Upper lobe of left lung (tissue), 6 donors: ENCODE results near the gene SPRING1. TPM values are rescaled to one million over a fixed set of nuclear protein-coding genes. Genes with fewer than 3 reads are reported as not detected.
"Not testable (repeated sequence)": the region's sequence is repeated elsewhere in the genome, so short reads cannot be mapped to it uniquely, and the experiment has no call there.

Experiments used
- ATAC-seq, 2 donors: fragments of 200-7000 bp; cut with Tn5 transposase; one replicate each; pipeline ENCODE4 v1.9.1; 2022; ENCODE audit warnings: mild to moderate bottlenecking in 2 of 2, moderate library complexity in 2 of 2; ENCODE audit not compliant: low FRiP score in 2 of 2
- DNase-seq, 2 donors: peaks; one replicate each; pipeline ENCODE4 v3.0.0-alpha.2; 2019 to 2020
- H3K27ac ChIP-seq, 4 donors: fragments of 200-600 bp; sonication (generic); one replicate each; pipeline ENCODE4 v1.5.1; 2016 to 2019
- H3K27me3 ChIP-seq, 4 donors: fragments of 200-600 bp; sonication (generic); one replicate each; pipeline ENCODE4 v1.5.1; 2017 to 2019
- H3K36me3 ChIP-seq, 4 donors: fragments of 200-600 bp; sonication (generic); one replicate each; pipeline ENCODE4 v1.5.1; 2016 to 2019
- H3K4me1 ChIP-seq, 4 donors: fragments of 200-600 bp; sonication (generic); one replicate each; pipeline ENCODE4 v1.5.1; 2018 to 2019
- H3K4me3 ChIP-seq, 4 donors: fragments of 200-600 bp; sonication (generic); one replicate each; pipeline ENCODE4 v1.5.1; 2017 to 2019; ENCODE audit warnings: mild to moderate bottlenecking in 2 of 4, moderate library complexity in 1 of 4
- H3K9me3 ChIP-seq, 4 donors: fragments of 200-600 bp; sonication (generic); one replicate each; pipeline ENCODE4 v1.5.1; 2018 to 2019
- EP300 ChIP-seq, 4 donors: sonication (generic); formaldehyde crosslinking; IDR thresholded peaks; one replicate each; pipeline ENCODE4 v1.5.1; 2017; ENCODE audit warnings: antibody characterized with exemption in 4 of 4, control low read depth in 2 of 4
- POLR2A ChIP-seq, 4 donors: fragments of 450-650 bp; IDR thresholded peaks; one replicate each; pipeline ENCODE4 v1.5.1; 2016 to 2017; ENCODE audit warnings: antibody characterized with exemption in 4 of 4, mild to moderate bottlenecking in 2 of 4
- POLR2AphosphoS5 ChIP-seq, 2 donors: sonication (generic); formaldehyde crosslinking; IDR thresholded peaks; one replicate each; pipeline ENCODE4 v1.5.1; 2017; ENCODE audit warnings: antibody characterized with exemption in 2 of 2
- WGBS, 2 donors: methylation state at CpG; one replicate each; pipeline ENCODE4 v1.1.5; 2017 to 2018; 5-methylcytosine and 5-hydroxymethylcytosine counted together
- total RNA-seq, 6 donors: library from RNA; depleted of rRNA in 4 of 6; stranded (reverse); fragments of >200 nt in 4 of 6; gene quantifications; one replicate each; pipeline versions ENCODE4 v1.1.0 to v1.2.1, GENCODE V29; 2016 to 2021
- TF ChIP-seq, protein P1 (sequence below), 6 experiments: fragments of 450-650 bp in 4 of 6; fragments of 200-600 bp in 2 of 6; sonication (generic) in 2 of 6; IDR thresholded peaks; one replicate each; pipeline ENCODE4 v1.5.1; 2016 to 2019; ENCODE audit warnings: antibody characterized with exemption in 6 of 6
- donor health status: DM: no; HTN: no; CAD: no; lungs with moderate emphysema.
- donor health status: DM: no; HTN: yes; CAD: no; lungs with severe emphysema.

The SPRING1 gene
- total RNA-seq, 6 donors from 2014 or later: 86.8 to 134 (median 119) TPM

DNA sequence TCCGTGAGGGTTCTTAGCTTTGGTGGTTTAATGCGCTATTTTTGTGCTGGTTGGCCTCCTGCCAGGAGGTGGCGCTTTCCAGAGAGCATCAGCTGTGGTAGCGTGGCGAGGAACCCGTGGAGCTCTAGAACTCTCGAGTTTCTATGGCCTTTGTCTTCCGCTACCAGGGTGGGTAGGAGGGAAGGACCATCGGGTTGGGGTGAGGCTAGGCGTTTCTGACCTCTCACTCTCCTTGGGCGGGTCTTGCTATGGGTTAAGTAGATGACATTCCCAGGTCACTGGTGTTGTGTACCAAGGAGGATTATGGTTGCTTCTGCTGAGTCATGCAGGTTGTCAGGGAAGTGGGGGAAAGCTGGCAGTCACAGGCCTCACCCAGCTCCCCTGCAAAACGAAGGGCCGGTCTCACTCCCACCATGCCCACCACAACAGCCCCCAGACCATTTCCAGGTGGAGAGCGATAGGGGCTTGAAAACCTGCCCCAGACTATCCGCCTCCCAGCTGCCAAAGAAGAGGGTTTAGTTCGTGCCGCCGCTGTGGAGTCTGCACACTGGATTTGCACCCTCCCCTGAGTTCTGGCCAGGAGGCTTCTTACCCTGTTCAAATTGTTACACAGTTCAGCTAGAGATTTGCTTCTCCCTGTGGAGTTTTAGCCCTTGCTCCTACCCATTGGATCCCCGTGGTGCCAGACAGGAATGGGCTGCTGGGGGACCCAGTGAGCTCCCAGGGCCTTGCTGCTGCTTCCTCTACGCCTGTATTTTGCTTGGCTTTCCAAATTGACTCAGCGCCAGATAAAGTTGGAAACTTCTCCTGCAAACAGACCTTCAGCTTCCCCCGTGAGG is 22.1 kb upstream of the SPRING1 start:
- Histone ChIP-seq H3K4me3 (no peak overlapping the region), H3K27me3 (no peaks in the 10 kb centered on the region), H3K4me1 (no peaks in the 10 kb centered on the region), H3K27ac (no peak overlapping the region), H3K36me3 (no peaks in the 10 kb centered on the region), H3K9me3 (no peaks in the 10 kb centered on the region)
- DNase-seq (no peak), ATAC-seq (no peak)
- TF ChIP-seq, protein P1, sequence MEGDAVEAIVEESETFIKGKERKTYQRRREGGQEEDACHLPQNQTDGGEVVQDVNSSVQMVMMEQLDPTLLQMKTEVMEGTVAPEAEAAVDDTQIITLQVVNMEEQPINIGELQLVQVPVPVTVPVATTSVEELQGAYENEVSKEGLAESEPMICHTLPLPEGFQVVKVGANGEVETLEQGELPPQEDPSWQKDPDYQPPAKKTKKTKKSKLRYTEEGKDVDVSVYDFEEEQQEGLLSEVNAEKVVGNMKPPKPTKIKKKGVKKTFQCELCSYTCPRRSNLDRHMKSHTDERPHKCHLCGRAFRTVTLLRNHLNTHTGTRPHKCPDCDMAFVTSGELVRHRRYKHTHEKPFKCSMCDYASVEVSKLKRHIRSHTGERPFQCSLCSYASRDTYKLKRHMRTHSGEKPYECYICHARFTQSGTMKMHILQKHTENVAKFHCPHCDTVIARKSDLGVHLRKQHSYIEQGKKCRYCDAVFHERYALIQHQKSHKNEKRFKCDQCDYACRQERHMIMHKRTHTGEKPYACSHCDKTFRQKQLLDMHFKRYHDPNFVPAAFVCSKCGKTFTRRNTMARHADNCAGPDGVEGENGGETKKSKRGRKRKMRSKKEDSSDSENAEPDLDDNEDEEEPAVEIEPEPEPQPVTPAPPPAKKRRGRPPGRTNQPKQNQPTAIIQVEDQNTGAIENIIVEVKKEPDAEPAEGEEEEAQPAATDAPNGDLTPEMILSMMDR (IDR thresholded peaks at IDR 0.05): peak in 1 of 6 experiments; percentile 3
- TF ChIP-seq EP300 (IDR thresholded peaks at IDR 0.05) (no peak), POLR2A (IDR thresholded peaks at IDR 0.05) (no peak), POLR2AphosphoS5 (IDR thresholded peaks at IDR 0.05) (no peak)
- 85 to 92% methylated on average over 14 to 22 of the region's 22 CpGs for WGBS, 2 donors

DNA sequence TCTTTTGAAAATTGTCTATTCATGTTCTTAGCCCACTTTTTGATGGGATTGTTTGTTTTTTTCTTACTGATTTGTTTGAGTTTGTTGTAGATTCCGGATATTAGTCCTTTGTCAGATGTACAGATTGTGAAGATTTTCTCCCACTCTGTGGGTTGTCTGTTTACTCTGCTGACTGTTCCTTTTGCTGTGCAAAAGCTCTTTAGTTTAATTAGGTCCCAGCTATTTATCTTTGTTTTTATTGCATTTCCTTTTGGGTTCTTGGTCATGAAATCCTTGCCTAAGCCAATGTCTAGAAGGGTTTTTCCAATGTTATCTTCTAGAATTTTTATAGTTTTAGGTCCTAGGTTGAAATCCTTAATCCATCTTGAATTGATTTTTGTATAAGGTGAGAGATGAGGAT is 16.9 kb upstream of the SPRING1 start:
- not testable (repeated sequence) for ATAC-seq, DNase-seq, H3K4me1 ChIP-seq, H3K27ac ChIP-seq, H3K36me3 ChIP-seq, H3K27me3 ChIP-seq, H3K9me3 ChIP-seq, H3K4me3 ChIP-seq
- WGBS, 2 donors: 94 to 96% methylated on average over 1 of the region's 1 CpG

DNA sequence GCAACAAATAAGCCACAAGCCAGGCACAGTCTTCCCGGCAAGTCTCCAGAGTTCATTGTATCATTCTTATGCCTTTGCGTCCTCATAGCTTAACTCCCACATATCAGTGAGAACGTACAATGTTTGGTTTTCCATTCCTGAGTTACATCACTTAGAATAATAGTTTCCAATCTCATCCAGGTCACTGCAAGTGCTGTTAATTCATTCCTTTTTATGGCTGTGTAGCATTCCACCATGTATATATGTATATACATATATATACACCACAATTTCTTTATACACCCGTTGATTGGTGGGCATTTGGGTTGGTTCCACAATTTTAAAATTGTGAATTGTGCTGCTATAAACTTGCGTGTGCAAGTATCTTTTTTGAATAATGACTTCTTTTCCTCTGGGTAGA is 16.2 kb upstream of the SPRING1 start:
- H3K36me3 ChIP-seq, H3K27me3 ChIP-seq, H3K4me3 ChIP-seq, DNase-seq, H3K9me3 ChIP-seq, ATAC-seq, H3K27ac ChIP-seq, H3K4me1 ChIP-seq: not testable (repeated sequence)
- 92 to 95% methylated on average over 5 of the region's 5 CpGs for WGBS, 2 donors

DNA sequence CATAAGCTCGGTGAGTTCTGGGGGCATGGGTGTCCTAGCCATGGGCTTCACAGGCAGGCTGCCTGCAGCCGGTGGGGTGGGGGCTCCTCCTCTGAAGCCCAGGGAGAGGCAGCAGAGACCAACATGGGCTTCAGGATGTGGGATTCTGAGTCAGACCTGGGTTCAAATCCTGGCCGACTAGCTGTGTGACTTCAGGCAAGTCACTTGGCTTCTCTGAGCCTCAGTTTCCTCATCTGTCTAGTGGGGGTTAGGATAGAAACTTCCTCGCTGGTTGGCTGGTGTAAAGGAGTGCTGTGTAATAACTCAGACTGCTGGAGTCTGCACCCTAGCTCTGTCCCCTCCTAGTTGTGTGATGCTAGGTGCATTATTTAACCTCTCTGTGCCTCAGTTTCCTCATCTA is 12.4 kb upstream of the SPRING1 start:
- 90% methylated on average over 4 of the region's 4 CpGs; no CpG with 5 or more reads in 1 of the 2 donors for WGBS, 2 donors
- Histone ChIP-seq H3K4me3 (no peak overlapping the region), H3K27me3 (no peaks in the 10 kb centered on the region), H3K36me3 (no peaks in the 10 kb centered on the region), H3K9me3 (no peaks in the 10 kb centered on the region), H3K27ac (no peak overlapping the region), H3K4me1 (no peaks in the 10 kb centered on the region)
- DNase-seq: no peak
- TF ChIP-seq, protein P1 (IDR thresholded peaks at IDR 0.05): no peak
- TF ChIP-seq POLR2A (IDR thresholded peaks at IDR 0.05) (no peak), EP300 (IDR thresholded peaks at IDR 0.05) (no peak)
- ATAC-seq: no peak

DNA sequence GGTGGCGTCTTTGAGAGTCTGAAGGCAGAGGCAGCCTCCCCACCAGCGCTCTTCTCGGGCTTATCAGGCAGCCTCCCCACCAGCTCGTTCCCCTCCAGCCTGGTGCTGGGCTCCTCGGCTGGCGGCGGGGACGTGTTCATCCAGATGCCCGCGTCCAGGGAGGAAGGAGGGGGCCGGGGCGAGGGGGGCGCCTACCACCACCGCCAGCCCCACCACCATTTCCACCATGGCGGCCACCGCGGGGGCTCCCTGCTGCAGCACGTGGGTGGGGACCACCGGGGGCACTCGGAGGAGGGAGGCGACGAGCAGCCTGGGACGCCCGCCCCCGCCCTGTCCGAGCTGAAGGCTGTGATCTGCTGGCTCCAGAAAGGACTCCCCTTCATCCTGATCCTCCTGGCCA is 12.0 kb upstream of the SPRING1 start:
- ATAC-seq: no peak
- WGBS, 2 donors: 95 to 100% methylated on average over 4 to 26 of the region's 26 CpGs
- H3K4me1 ChIP-seq: no peaks in the 10 kb centered on the region

More for the DNA sequence above, 12.0 kb upstream of the SPRING1 start:
- Histone ChIP-seq H3K27me3 (no peaks in the 10 kb centered on the region), H3K9me3 (no peaks in the 10 kb centered on the region), H3K4me3 (no peak overlapping the region), H3K36me3 (no peaks in the 10 kb centered on the region), H3K27ac (no peak overlapping the region)
- TF ChIP-seq, protein P1 (IDR thresholded peaks at IDR 0.05): no peak
- TF ChIP-seq EP300 (IDR thresholded peaks at IDR 0.05): no peak
- DNase-seq: peak in 1 of 2 donors; percentile 80
